Large intestine (tissue), 3 donors: ENCODE measurements around the gene HEATR5A. TPM values are rescaled to one million over a fixed set of nuclear protein-coding genes. Genes with fewer than 3 reads are reported as not detected.
"Not testable (repeated sequence)": the region's sequence is repeated elsewhere in the genome, so short reads cannot be mapped to it uniquely, and the experiment has no call there.

ENCODE experiments used
- DNase-seq, 2 donors: peaks; one replicate each; pipeline versions ENCODE4 v3.0.0 to v3.0.0-alpha.2; 2013
- H3K27ac ChIP-seq: one replicate; pipeline ENCODE4 v1.5.1; 2013; ENCODE audit warnings: low read length
- H3K27me3 ChIP-seq: 2 replicates; pipeline ENCODE4 v1.6.1; 2013; ENCODE audit warnings: low read length; ENCODE audit not compliant: control insufficient read depth, insufficient read depth
- H3K36me3 ChIP-seq: 2 replicates; pipeline ENCODE4 v1.6.1; 2013; ENCODE audit warnings: low read length; ENCODE audit not compliant: control insufficient read depth, insufficient read depth
- H3K4me1 ChIP-seq: one replicate; pipeline ENCODE4 v1.6.1; 2013; ENCODE audit warnings: low read length; ENCODE audit not compliant: control insufficient read depth, insufficient read depth
- H3K4me3 ChIP-seq: one replicate; pipeline ENCODE4 v1.5.1; 2013; ENCODE audit warnings: low read length
- H3K9me3 ChIP-seq: one replicate; pipeline ENCODE4 v1.6.1; 2013; ENCODE audit warnings: mild to moderate bottlenecking, low read depth, low read length, moderate library complexity; ENCODE audit not compliant: control insufficient read depth
- WGBS: methylation state at CpG from one replicate; pipeline ENCODE4 v1.1.5; 2013; ENCODE audit warnings: low lambda C conversion rate; ENCODE audit not compliant: insufficient coverage; 5-methylcytosine and 5-hydroxymethylcytosine counted together
- polyA plus RNA-seq: library from polyadenylated mRNA; unstranded; fragments of 120-200 nt; gene quantifications from one replicate; pipeline ENCODE4 v1.2.1, GENCODE V29; 2013

Gene HEATR5A
- polyA plus RNA-seq, 1 donor, result 23.7 TPM

GRCh38 chr14:31287294-31287972 lies 132.9 kb downstream of the HEATR5A start:
- Histone ChIP-seq H3K36me3 (no peaks in the 10 kb centered on the region), H3K27ac (no peak overlapping the region), H3K27me3 (no peaks in the 10 kb centered on the region), H3K4me1 (no peaks in the 10 kb centered on the region), H3K4me3 (no peak overlapping the region), H3K9me3 (no peaks in the 10 kb centered on the region)
- WGBS, result no CpG with 5 or more reads among the region's 4 CpGs
- DNase-seq, result no peak

- DNase-seq, result no peak
- 100% methylated on average over 1 of the region's 12 CpGs for WGBS
- Histone ChIP-seq H3K9me3 (no peaks in the 10 kb centered on the region), H3K4me1 (no peaks in the 10 kb centered on the region), H3K4me3 (no peak overlapping the region), H3K27me3 (no peaks in the 10 kb centered on the region), H3K36me3 (no peaks in the 10 kb centered on the region), H3K27ac (no peak overlapping the region)
Observed at GRCh38 chr14:31286456-31287293, 133.7 kb downstream of the HEATR5A start.

DNA sequence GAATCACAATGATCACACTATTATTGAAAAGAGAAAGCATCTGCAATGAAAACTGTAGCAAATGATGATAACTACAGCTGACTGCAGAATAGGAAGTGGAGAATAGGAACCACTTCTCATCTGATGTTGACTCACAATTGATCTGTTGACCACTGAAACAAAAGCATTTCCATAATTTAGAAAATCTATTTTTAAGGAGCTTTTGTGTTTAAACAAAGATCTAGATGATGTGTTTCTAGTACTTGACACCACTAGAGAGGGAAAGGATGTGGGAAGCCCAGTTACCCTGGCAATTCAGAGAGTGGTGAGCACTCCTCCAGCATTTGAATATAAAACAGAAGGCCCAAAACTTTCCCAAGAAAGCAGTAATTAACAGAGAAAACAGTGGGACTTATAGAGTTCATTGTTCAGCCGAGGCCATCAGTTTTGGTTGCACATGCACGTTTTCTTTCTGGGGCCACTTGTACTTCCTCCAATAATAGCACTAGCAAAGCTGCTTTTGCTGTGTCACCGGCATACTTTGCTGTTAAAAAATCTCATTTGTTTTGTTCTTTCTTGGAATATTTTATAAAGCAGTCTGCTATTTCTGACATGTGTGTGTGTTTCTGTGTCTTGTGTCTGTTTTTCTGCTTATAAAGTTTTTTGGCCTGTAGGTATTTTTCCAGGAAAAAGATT lies 136.6 kb downstream of the HEATR5A start:
- DNase-seq, result no peak
- Histone ChIP-seq H3K27me3 (no peaks in the 10 kb centered on the region), H3K36me3 (no peaks in the 10 kb centered on the region), H3K4me1 (no peaks in the 10 kb centered on the region), H3K9me3 (no peaks in the 10 kb centered on the region), H3K4me3 (no peak overlapping the region), H3K27ac (no peak overlapping the region)
- no CpG with 5 or more reads among the region's 3 CpGs for WGBS

- no CpG with 5 or more reads among the region's 1 CpG for WGBS
- H3K36me3 ChIP-seq, result no peaks in the 10 kb centered on the region
- no peak for DNase-seq
Observed at GRCh38 chr14:31283153-31283552, 137.2 kb downstream of the HEATR5A start.

GRCh38 chr14:31280871-31281220 lies 139.5 kb downstream of the HEATR5A start:
- no peak overlapping the region for H3K4me3 ChIP-seq
- DNase-seq, result no peak
- H3K4me1 ChIP-seq, result no peaks in the 10 kb centered on the region
- H3K27ac ChIP-seq, result no peak overlapping the region
- 83% methylated on average over 1 of the region's 3 CpGs for WGBS
- no peaks in the 10 kb centered on the region for H3K27me3 ChIP-seq
- H3K9me3 ChIP-seq, result peaks cover 4% of the 10 kb centered on the region
- H3K36me3 ChIP-seq, result no peaks in the 10 kb centered on the region

More at GRCh38 chr14:31283153-31283552, 137.2 kb downstream of the HEATR5A start:
- Histone ChIP-seq H3K4me1 (no peaks in the 10 kb centered on the region), H3K27ac (no peak overlapping the region), H3K4me3 (no peak overlapping the region), H3K9me3 (no peaks in the 10 kb centered on the region), H3K27me3 (no peaks in the 10 kb centered on the region)

DNA sequence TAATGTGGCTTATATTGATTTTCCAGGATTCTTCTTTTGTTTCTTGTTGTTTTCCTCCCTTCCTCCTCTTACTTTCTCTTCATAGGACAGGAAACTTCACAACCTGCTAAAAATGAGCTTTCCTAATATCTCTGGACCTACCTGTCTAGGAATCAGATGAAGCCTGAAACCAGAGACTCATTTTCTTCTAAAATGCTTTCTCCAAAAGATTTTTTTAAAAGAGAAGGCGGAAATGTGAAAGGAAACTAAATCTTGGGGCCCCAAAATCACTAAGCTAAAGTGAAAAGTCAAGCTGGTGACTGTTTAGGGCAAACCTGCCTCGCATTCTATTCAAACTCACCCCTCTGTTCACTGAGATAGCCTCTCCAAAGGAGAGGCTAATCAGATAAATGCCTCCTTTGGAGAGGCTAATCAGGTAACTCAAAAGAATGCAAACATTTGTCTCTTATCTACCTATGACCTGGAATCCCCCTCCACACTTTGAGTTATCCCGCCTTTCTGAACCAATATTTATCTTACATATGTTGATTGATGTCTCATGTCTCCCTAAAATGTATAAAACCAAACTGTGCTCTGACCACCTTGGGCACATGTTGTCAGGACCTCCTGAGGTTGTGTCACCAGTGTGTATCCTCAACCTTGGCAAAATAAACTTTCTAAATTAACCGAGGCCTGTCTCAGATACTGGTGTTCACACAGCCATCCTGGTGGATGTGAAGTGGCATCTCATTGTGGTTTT lies 140.0 kb downstream of the HEATR5A start:
- DNase-seq, result no peak
- Histone ChIP-seq H3K27me3 (no peaks in the 10 kb centered on the region), H3K36me3 (no peaks in the 10 kb centered on the region), H3K27ac (no peak overlapping the region), H3K4me3 (no peak overlapping the region), H3K9me3 (peaks cover 8% of the 10 kb centered on the region), H3K4me1 (no peaks in the 10 kb centered on the region)
- no CpG with 5 or more reads among the region's 4 CpGs for WGBS

DNA sequence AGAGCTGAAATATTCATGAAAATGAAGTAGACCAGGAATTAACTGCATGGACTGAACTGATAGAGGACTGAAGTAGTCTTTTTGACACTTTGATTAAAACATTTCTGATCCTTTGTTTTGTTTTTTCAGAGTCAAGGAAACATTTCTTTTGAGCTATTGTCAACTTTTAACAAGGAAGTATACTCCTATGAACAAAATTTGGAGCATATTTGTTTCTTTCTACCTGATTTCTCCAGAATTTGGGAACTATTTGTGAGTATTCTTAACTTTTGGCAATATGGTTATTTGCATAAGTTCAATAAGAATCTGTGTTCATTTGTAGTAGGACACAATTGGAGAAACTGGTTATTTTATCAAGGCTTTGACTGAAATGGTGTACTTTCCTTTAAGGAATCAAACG lies 141.5 kb downstream of the HEATR5A start:
- Histone ChIP-seq H3K27me3 (no peaks in the 10 kb centered on the region), H3K4me1 (no peaks in the 10 kb centered on the region), H3K36me3 (no peaks in the 10 kb centered on the region), H3K4me3 (no peak overlapping the region), H3K27ac (no peak overlapping the region), H3K9me3 (peaks cover 10% of the 10 kb centered on the region)
- WGBS, result no CpG with 5 or more reads among the region's 1 CpG
- DNase-seq, result no peak

DNA sequence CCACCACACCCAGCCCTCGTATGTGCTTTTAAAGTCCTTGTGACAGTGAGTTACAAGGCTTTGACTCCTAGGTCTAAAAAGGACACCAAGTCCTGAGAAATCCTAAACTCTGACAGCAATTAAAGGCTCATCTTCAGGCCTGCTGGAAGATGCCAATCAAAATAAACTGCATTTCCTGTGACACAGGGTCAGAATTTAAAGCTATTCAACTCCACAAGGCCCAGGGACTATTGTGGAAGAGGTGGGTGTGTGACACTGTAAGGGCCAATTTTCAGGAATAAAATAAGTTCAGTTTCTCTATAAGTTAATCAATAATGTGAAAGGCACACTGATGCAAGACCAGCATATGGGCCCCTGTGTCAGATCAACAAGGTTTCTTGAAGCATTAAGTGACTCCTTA lies 143.3 kb downstream of the HEATR5A start:
- WGBS, result no CpG with 5 or more reads among the region's 1 CpG
- H3K27ac ChIP-seq, result no peak overlapping the region
- no peaks in the 10 kb centered on the region for H3K27me3 ChIP-seq
- H3K36me3 ChIP-seq, result no peaks in the 10 kb centered on the region
- peaks cover 10% of the 10 kb centered on the region for H3K9me3 ChIP-seq
- no peak overlapping the region for H3K4me3 ChIP-seq
- no peaks in the 10 kb centered on the region for H3K4me1 ChIP-seq
- DNase-seq, result no peak

DNA sequence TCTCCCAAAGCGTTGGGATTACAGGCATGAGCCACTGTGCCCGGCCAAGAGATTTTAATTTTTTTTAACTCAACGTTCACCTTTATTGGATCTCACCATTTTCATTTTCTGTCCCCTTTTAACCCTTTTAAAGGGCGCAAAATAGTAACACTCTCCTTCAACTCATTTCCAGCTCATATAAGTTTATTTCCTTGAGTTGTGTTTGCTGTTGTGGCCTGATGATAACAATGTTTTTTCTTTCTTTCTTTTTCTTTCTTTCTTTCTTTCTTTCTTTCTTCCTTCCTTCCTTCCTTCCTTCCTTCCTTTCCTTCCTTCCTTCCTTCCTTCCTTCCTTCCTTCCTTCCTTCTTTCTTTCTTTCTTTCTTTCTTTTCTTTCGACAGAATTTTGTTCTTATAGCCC lies 143.9 kb downstream of the HEATR5A start:
- H3K9me3 ChIP-seq, H3K36me3 ChIP-seq, H3K4me3 ChIP-seq, H3K27ac ChIP-seq, H3K4me1 ChIP-seq, H3K27me3 ChIP-seq, DNase-seq: not testable (repeated sequence)
- WGBS, result 100% methylated on average over 1 of the region's 5 CpGs

- Histone ChIP-seq H3K27ac (no peak overlapping the region), H3K4me1 (no peaks in the 10 kb centered on the region), H3K4me3 (no peak overlapping the region), H3K9me3 (peaks cover 10% of the 10 kb centered on the region), H3K27me3 (no peaks in the 10 kb centered on the region), H3K36me3 (no peaks in the 10 kb centered on the region)
- DNase-seq, result no peak
Observed at GRCh38 chr14:31275731-31276130, 144.6 kb downstream of the HEATR5A start.
